A549 (cell line): ENCODE results near the gene NR3C1.

Experiments
- BCL3 ChIP-seq: fragments of >200 bp; sonication (Bioruptor Twin); formaldehyde crosslinking; IDR thresholded peaks from 3 replicates; pipeline ENCODE4 v1.6.1; 2016
- BHLHE40 ChIP-seq: IDR thresholded peaks from 2 replicates; pipeline ENCODE4 v1.6.1; 2012; ENCODE audit warnings: low read depth, low read length, inconsistent platforms
- CTCF ChIP-seq: fragments of >200 bp; sonication (Bioruptor Twin); formaldehyde crosslinking; IDR thresholded peaks from 3 replicates; pipeline ENCODE4 v1.5.1; 2016
- EP300 ChIP-seq, 2 experiments: fragments of >200 bp; sonication (Bioruptor Twin); formaldehyde crosslinking; IDR thresholded peaks; 2 replicates in 1 of 2; 3 replicates in 1 of 2; pipeline ENCODE4 v1.6.1; 2016 to 2017
- NR3C1 ChIP-seq: fragments of >200 bp; sonication (Bioruptor Twin); formaldehyde crosslinking; IDR thresholded peaks from 3 replicates; pipeline ENCODE4 v1.6.1; 2017
- PBX3 ChIP-seq: IDR thresholded peaks from 2 replicates; pipeline ENCODE4 v1.6.1; 2012
- SREBF2 ChIP-seq: fragments of 450-650 bp; IDR thresholded peaks from 2 replicates; pipeline ENCODE4 v1.6.1; 2014; ENCODE audit warnings: mild to moderate bottlenecking, moderate library complexity

GRCh38 chr5:143236682-143237081 is 166.8 kb downstream of the NR3C1 start:
- TF ChIP-seq CTCF, result no peak
- TF ChIP-seq NR3C1, result no peak
- TF ChIP-seq EP300 (IDR thresholded peaks at IDR 0.05), result no peak
- TF ChIP-seq BCL3, result no peak
- TF ChIP-seq PBX3, result no peak
- no peak for TF ChIP-seq SREBF2
- no peak for TF ChIP-seq BHLHE40
